Lung (tissue), 12 donors: ENCODE results near the gene TNIK. TPM values are rescaled to one million over a fixed set of nuclear protein-coding genes. Genes with fewer than 3 reads are reported as not detected.

ENCODE experiments used
- ATAC-seq: fragments of 200-7000 bp; cut with Tn5 transposase; one replicate; pipeline ENCODE4 v1.9.1; 2020; ENCODE audit warnings: moderate number of reproducible peaks; ENCODE audit not compliant: insufficient read depth, low FRiP score
- DNase-seq, 3 donors: peaks; one replicate each; pipeline ENCODE4 v3.0.0-alpha.2; 2013 to 2017
- H3K27ac ChIP-seq, 2 donors: one replicate each; pipeline ENCODE4 v1.5.1; 2013; ENCODE audit warnings: mild to moderate bottlenecking in 2 of 2, moderate library complexity in 2 of 2, control low read depth in 1 of 2, inconsistent platforms in 1 of 2, low read depth in 1 of 2, low read length in 1 of 2
- H3K27me3 ChIP-seq, 3 donors: one replicate each; pipeline ENCODE4 v1.5.1; 2013; ENCODE audit warnings: low read length in 2 of 3; ENCODE audit not compliant: control insufficient read depth in 3 of 3, insufficient read depth in 3 of 3
- H3K36me3 ChIP-seq, 4 donors: one replicate each; pipeline ENCODE4 v1.5.1; 2013; ENCODE audit warnings: low read length in 4 of 4, mild to moderate bottlenecking in 1 of 4, moderate library complexity in 1 of 4; ENCODE audit not compliant: control insufficient read depth in 4 of 4, insufficient read depth in 4 of 4
- H3K4me1 ChIP-seq, 5 donors: one replicate each; pipeline ENCODE4 v1.5.1; 2013; ENCODE audit warnings: low read length in 5 of 5, mild to moderate bottlenecking in 2 of 5, moderate library complexity in 1 of 5; ENCODE audit not compliant: control insufficient read depth in 5 of 5, insufficient read depth in 5 of 5
- H3K4me3 ChIP-seq: one replicate; pipeline ENCODE4 v1.5.1; 2013; ENCODE audit warnings: mild to moderate bottlenecking, control low read depth, moderate library complexity
- H3K9ac ChIP-seq, 2 donors: one replicate each; pipeline ENCODE4 v1.5.1; 2013; ENCODE audit warnings: low read length in 2 of 2, control low read depth in 1 of 2; ENCODE audit not compliant: insufficient read depth in 1 of 2
- H3K9me3 ChIP-seq, 4 donors: one replicate each; pipeline ENCODE4 v1.5.1; 2013; ENCODE audit warnings: low read length in 3 of 4, mild to moderate bottlenecking in 1 of 4, moderate library complexity in 1 of 4; ENCODE audit not compliant: control insufficient read depth in 4 of 4, insufficient read depth in 3 of 4
- CTCF ChIP-seq: IDR thresholded peaks from 2 replicates; pipeline ENCODE4 v1.5.1; 2012; ENCODE audit warnings: mild to moderate bottlenecking; ENCODE audit errors: control extremely low read depth, extremely low read depth
- WGBS, 2 donors: extraction: QIAGEN DNeasy Blood & Tissue Kit; methylation state at CpG; one replicate each; pipeline ENCODE4 v1.1.7; 2013; 5-methylcytosine and 5-hydroxymethylcytosine counted together
- polyA plus RNA-seq, 2 donors: library from polyadenylated mRNA; stranded (reverse); fragments of 200-250 nt; gene quantifications; one replicate each; pipeline ENCODE4 v1.2.1, GENCODE V29; 2013
- total RNA-seq, 2 donors: library from RNA; depleted of rRNA in 1 of 2; stranded (reverse); fragments of >200 nt in 1 of 2; gene quantifications; one replicate each; pipeline ENCODE4 v1.2.1, GENCODE V29; 2014 to 2021
- donor health status: control.
- donor health status: control.
- donor health status: Bipolar disorder and iron deficiency.
- donor health status: healthy.
- donor health status: DM: yes; HTN: yes; CAD: no.

The TNIK gene
- total and polyA plus RNA-seq, 4 donors, result 9.4 to 36.3 (median 14.3) TPM

GRCh38 chr3:171044835-171045793 is 415.1 kb downstream of the TNIK start:
- TF ChIP-seq CTCF, result no peak
- DNase-seq, result no peak

GRCh38 chr3:171044384-171044783 is 415.8 kb downstream of the TNIK start:
- Histone ChIP-seq H3K27me3 (peaks cover 0 to 23% (median 2%) of the 10 kb centered on the region in 3 donors), H3K36me3 (no peaks in the 10 kb centered on the region), H3K9me3 (no peaks in the 10 kb centered on the region), H3K9ac (no peak overlapping the region), H3K4me1 (peaks cover 0 to 2% (median 0%) of the 10 kb centered on the region in 5 donors), H3K27ac (no peak overlapping the region), H3K4me3 (no peak overlapping the region)
- DNase-seq (no peak), ATAC-seq (no peak)
- WGBS, 2 donors, result 23 to 45% methylated on average over 1 of the region's 1 CpG
- TF ChIP-seq CTCF, result no peak

More at GRCh38 chr3:171044835-171045793, 415.1 kb downstream of the TNIK start:
- Histone ChIP-seq H3K4me1 (no peaks in the 10 kb centered on the region), H3K9me3 (no peaks in the 10 kb centered on the region), H3K27ac (no peak overlapping the region), H3K27me3 (peaks cover 0 to 23% (median 2%) of the 10 kb centered on the region in 3 donors), H3K9ac (no peak overlapping the region), H3K4me3 (no peak overlapping the region), H3K36me3 (no peaks in the 10 kb centered on the region)
- ATAC-seq, result peak; percentile 55
- WGBS, 2 donors, result 80 to 88% methylated on average over 14 of the region's 14 CpGs

- H3K36me3 ChIP-seq, result no peaks in the 10 kb centered on the region
- ATAC-seq (no peak), DNase-seq (peak in 2 of 3 donors; percentile 35 to 43)
- no peak for TF ChIP-seq CTCF
- peaks cover 0 to 25% (median 0%) of the 10 kb centered on the region in 3 donors for H3K27me3 ChIP-seq
- peaks cover 0 to 12% (median 0%) of the 10 kb centered on the region in 5 donors for H3K4me1 ChIP-seq
- WGBS, 2 donors, result 78 to 95% methylated on average over 1 of the region's 1 CpG
- H3K9ac ChIP-seq, result no peak overlapping the region
- no peak overlapping the region for H3K27ac ChIP-seq
- no peak overlapping the region for H3K4me3 ChIP-seq
- no peaks in the 10 kb centered on the region for H3K9me3 ChIP-seq
These were observed 420.5 kb downstream of the TNIK start for GRCh38 chr3:171039674-171040073.
